Measurements from ENCODE around the gene KDM4B.

- TF ChIP-seq, protein P1, sequence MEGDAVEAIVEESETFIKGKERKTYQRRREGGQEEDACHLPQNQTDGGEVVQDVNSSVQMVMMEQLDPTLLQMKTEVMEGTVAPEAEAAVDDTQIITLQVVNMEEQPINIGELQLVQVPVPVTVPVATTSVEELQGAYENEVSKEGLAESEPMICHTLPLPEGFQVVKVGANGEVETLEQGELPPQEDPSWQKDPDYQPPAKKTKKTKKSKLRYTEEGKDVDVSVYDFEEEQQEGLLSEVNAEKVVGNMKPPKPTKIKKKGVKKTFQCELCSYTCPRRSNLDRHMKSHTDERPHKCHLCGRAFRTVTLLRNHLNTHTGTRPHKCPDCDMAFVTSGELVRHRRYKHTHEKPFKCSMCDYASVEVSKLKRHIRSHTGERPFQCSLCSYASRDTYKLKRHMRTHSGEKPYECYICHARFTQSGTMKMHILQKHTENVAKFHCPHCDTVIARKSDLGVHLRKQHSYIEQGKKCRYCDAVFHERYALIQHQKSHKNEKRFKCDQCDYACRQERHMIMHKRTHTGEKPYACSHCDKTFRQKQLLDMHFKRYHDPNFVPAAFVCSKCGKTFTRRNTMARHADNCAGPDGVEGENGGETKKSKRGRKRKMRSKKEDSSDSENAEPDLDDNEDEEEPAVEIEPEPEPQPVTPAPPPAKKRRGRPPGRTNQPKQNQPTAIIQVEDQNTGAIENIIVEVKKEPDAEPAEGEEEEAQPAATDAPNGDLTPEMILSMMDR (IDR thresholded peaks at IDR 0.05) = no peak
- TF ChIP-seq EP300 (IDR thresholded peaks at IDR 0.05) = no peak
- no peak for TF ChIP-seq POLR2AphosphoS5 (IDR thresholded peaks at IDR 0.05)
- TF ChIP-seq POLR2A (IDR thresholded peaks at IDR 0.05) = no peak
These were observed 180.6 kb downstream of the KDM4B start for GRCh38 chr19:5149508-5149907.
